ENCODE results near the gene ACOT11.

- no peak for TF ChIP-seq CTCF (IDR thresholded peaks at IDR 0.05; ENCODE audit: borderline replicate concordance, extremely low read depth, low read length, poor library complexity, severe bottlenecking)
- no peak for TF ChIP-seq EZH2 (IDR thresholded peaks at IDR 0.05; ENCODE audit: borderline replicate concordance, low read depth, low read length, severe bottlenecking)
These were observed 19.9 kb downstream of the ACOT11 start for GRCh38 chr1:54567961-54568360.
